ENCODE data around the gene MAP6D1.

- TF ChIP-seq POLR2A (IDR thresholded peaks at IDR 0.05; ENCODE audit: low read depth, low read length): no peak
- no peak for TF ChIP-seq POLR2AphosphoS5 (IDR thresholded peaks at IDR 0.05; ENCODE audit: low read depth, low read length)
- no peak for TF ChIP-seq SPI1 (IDR thresholded peaks at IDR 0.05; ENCODE audit: low read depth, low read length)
- TF ChIP-seq TAF1 (IDR thresholded peaks at IDR 0.05; ENCODE audit: low read depth, low read length): no peak
- TF ChIP-seq POU2F2 (IDR thresholded peaks at IDR 0.05; ENCODE audit: low read depth, low read length): no peak
These were observed 23.8 kb downstream of the MAP6D1 start for GRCh38 chr3:183801601-183802000.
